ENCODE results near the gene EGR1.

Gene EGR1

GRCh38 chr5:138465261-138466124, at the start of gene EGR1:
TSS of gene EGR1 (plus strand) at chr5:138465479. CDS start at chr5:138465762, 283 bp downstream.
- H3K27me3 ChIP-seq (ENCODE audit: control insufficient read depth, insufficient read depth, low read length): peaks cover 23% of the 10 kb centered on the region
- H3K4me3 ChIP-seq (ENCODE audit: low read depth, low read length): peak within 1 kb of the TSS; percentile 70

GRCh38 chr5:138418444-138418843, 46.8 kb upstream of the EGR1 start:
- no peaks in the 10 kb centered on the region for H3K27me3 ChIP-seq (ENCODE audit: control insufficient read depth, insufficient read depth, low read length)
- no peaks in the 10 kb centered on the region for H3K4me1 ChIP-seq (ENCODE audit: control insufficient read depth, insufficient read depth, low read length)
- H3K4me3 ChIP-seq (ENCODE audit: low read depth, low read length): no peak overlapping the region
- H3K36me3 ChIP-seq (ENCODE audit: control insufficient read depth, insufficient read depth, low read length): peaks cover 83% of the 10 kb centered on the region
- no peaks in the 10 kb centered on the region for H3K9me3 ChIP-seq (ENCODE audit: control insufficient read depth, insufficient read depth, low read length)
- H3K9ac ChIP-seq (ENCODE audit: low read depth, low read length): no peak overlapping the region
- H3K27ac ChIP-seq (ENCODE audit: low read depth, low read length): no peak overlapping the region

More at GRCh38 chr5:138465261-138466124, at the start of gene EGR1:
- H3K36me3 ChIP-seq (ENCODE audit: control insufficient read depth, insufficient read depth, low read length): peaks cover 15% of the 10 kb centered on the region
- peak within 1 kb of the TSS; percentile 85 for H3K9ac ChIP-seq (ENCODE audit: low read depth, low read length)
- H3K9me3 ChIP-seq (ENCODE audit: control insufficient read depth, insufficient read depth, low read length): no peaks in the 10 kb centered on the region
- H3K27ac ChIP-seq (ENCODE audit: low read depth, low read length): peak within 1 kb of the TSS; percentile 94
- no peaks in the 10 kb centered on the region; the same call in 1 of the 2 replicates for H3K4me1 ChIP-seq (ENCODE audit: control insufficient read depth, insufficient read depth, low read length)

GRCh38 chr5:138425079-138425478, 40.2 kb upstream of the EGR1 start:
- H3K9me3 ChIP-seq (ENCODE audit: control insufficient read depth, insufficient read depth, low read length): no peaks in the 10 kb centered on the region
- no peaks in the 10 kb centered on the region for H3K27me3 ChIP-seq (ENCODE audit: control insufficient read depth, insufficient read depth, low read length)
- no peak overlapping the region for H3K27ac ChIP-seq (ENCODE audit: low read depth, low read length)
- no peak overlapping the region for H3K9ac ChIP-seq (ENCODE audit: low read depth, low read length)
- H3K4me3 ChIP-seq (ENCODE audit: low read depth, low read length): no peak overlapping the region
- peaks cover 91% of the 10 kb centered on the region for H3K36me3 ChIP-seq (ENCODE audit: control insufficient read depth, insufficient read depth, low read length)
- H3K4me1 ChIP-seq (ENCODE audit: control insufficient read depth, insufficient read depth, low read length): no peaks in the 10 kb centered on the region

- Histone ChIP-seq H3K27me3 (ENCODE audit: control insufficient read depth, insufficient read depth, low read length) (0 out of 2 replicates have a peak, but pooled peaks cover 3% of the 10 kb centered on the region), H3K9ac (ENCODE audit: low read depth, low read length) (no peak overlapping the region), H3K4me1 (ENCODE audit: control insufficient read depth, insufficient read depth, low read length) (peaks cover 18% of the 10 kb centered on the region), H3K36me3 (ENCODE audit: control insufficient read depth, insufficient read depth, low read length) (peaks cover 52% of the 10 kb centered on the region), H3K4me3 (ENCODE audit: low read depth, low read length) (no peak overlapping the region), H3K9me3 (ENCODE audit: control insufficient read depth, insufficient read depth, low read length) (no peaks in the 10 kb centered on the region), H3K27ac (ENCODE audit: low read depth, low read length) (no peak overlapping the region)
Observed at GRCh38 chr5:138435943-138436342, 29.3 kb upstream of the EGR1 start.

GRCh38 chr5:138438003-138438723, 27.1 kb upstream of the EGR1 start:
- H3K4me1 ChIP-seq (ENCODE audit: control insufficient read depth, insufficient read depth, low read length): peaks cover 18% of the 10 kb centered on the region
- H3K4me3 ChIP-seq (ENCODE audit: low read depth, low read length): peak overlapping the region; percentile 91
- no peaks in the 10 kb centered on the region for H3K9me3 ChIP-seq (ENCODE audit: control insufficient read depth, insufficient read depth, low read length)
- 0 out of 2 replicates have a peak, but pooled peaks cover 3% of the 10 kb centered on the region for H3K27me3 ChIP-seq (ENCODE audit: control insufficient read depth, insufficient read depth, low read length)
- H3K9ac ChIP-seq (ENCODE audit: low read depth, low read length): no peak overlapping the region
- H3K36me3 ChIP-seq (ENCODE audit: control insufficient read depth, insufficient read depth, low read length): peaks cover 34% of the 10 kb centered on the region
- peak overlapping the region; percentile 68 for H3K27ac ChIP-seq (ENCODE audit: low read depth, low read length)

GRCh38 chr5:138438724-138439476, 26.4 kb upstream of the EGR1 start, which contains the start of gene REEP2:
TSS of gene REEP2 (plus strand) at chr5:138439057. CDS start at chr5:138439209, 152 bp downstream.
- peak within 1 kb of the TSS; percentile 68 for H3K27ac ChIP-seq (ENCODE audit: low read depth, low read length)

GRCh38 chr5:138439477-138440158, 25.7 kb upstream of the EGR1 start:
- Histone ChIP-seq H3K27me3 (ENCODE audit: control insufficient read depth, insufficient read depth, low read length) (0 out of 2 replicates have a peak, but pooled peaks cover 3% of the 10 kb centered on the region), H3K36me3 (ENCODE audit: control insufficient read depth, insufficient read depth, low read length) (peaks cover 22% of the 10 kb centered on the region), H3K27ac (ENCODE audit: low read depth, low read length) (peak overlapping the region; percentile 50), H3K9ac (ENCODE audit: low read depth, low read length) (peak overlapping the region; percentile 45; the same call in 1 of the 2 replicates), H3K9me3 (ENCODE audit: control insufficient read depth, insufficient read depth, low read length) (no peaks in the 10 kb centered on the region), H3K4me3 (ENCODE audit: low read depth, low read length) (peak overlapping the region; percentile 91), H3K4me1 (ENCODE audit: control insufficient read depth, insufficient read depth, low read length) (peaks cover 18% of the 10 kb centered on the region)

More at GRCh38 chr5:138438724-138439476, 26.4 kb upstream of the EGR1 start, which contains the start of gene REEP2:
- no peaks in the 10 kb centered on the region for H3K9me3 ChIP-seq (ENCODE audit: control insufficient read depth, insufficient read depth, low read length)
- H3K4me3 ChIP-seq (ENCODE audit: low read depth, low read length): peak within 1 kb of the TSS; percentile 91
- 0 out of 2 replicates have a peak, but pooled peaks cover 3% of the 10 kb centered on the region for H3K27me3 ChIP-seq (ENCODE audit: control insufficient read depth, insufficient read depth, low read length)
- peak within 1 kb of the TSS; percentile 45; the same call in 1 of the 2 replicates for H3K9ac ChIP-seq (ENCODE audit: low read depth, low read length)
- H3K4me1 ChIP-seq (ENCODE audit: control insufficient read depth, insufficient read depth, low read length): peaks cover 18% of the 10 kb centered on the region
- peaks cover 26% of the 10 kb centered on the region for H3K36me3 ChIP-seq (ENCODE audit: control insufficient read depth, insufficient read depth, low read length)

- 0 out of 2 replicates have a peak, but pooled peaks cover 3% of the 10 kb centered on the region for H3K27me3 ChIP-seq (ENCODE audit: control insufficient read depth, insufficient read depth, low read length)
- H3K4me3 ChIP-seq (ENCODE audit: low read depth, low read length): peak overlapping the region; percentile 91
- no peak overlapping the region for H3K9ac ChIP-seq (ENCODE audit: low read depth, low read length)
- H3K36me3 ChIP-seq (ENCODE audit: control insufficient read depth, insufficient read depth, low read length): peaks cover 14% of the 10 kb centered on the region
- H3K4me1 ChIP-seq (ENCODE audit: control insufficient read depth, insufficient read depth, low read length): peaks cover 18% of the 10 kb centered on the region
- H3K27ac ChIP-seq (ENCODE audit: low read depth, low read length): no peak overlapping the region
- H3K9me3 ChIP-seq (ENCODE audit: control insufficient read depth, insufficient read depth, low read length): no peaks in the 10 kb centered on the region
Observed at GRCh38 chr5:138440159-138441073, 24.9 kb upstream of the EGR1 start.

GRCh38 chr5:138441221-138441620, 24.1 kb upstream of the EGR1 start:
- no peak overlapping the region for H3K9ac ChIP-seq (ENCODE audit: low read depth, low read length)
- H3K9me3 ChIP-seq (ENCODE audit: control insufficient read depth, insufficient read depth, low read length): no peaks in the 10 kb centered on the region
- no peak overlapping the region for H3K4me3 ChIP-seq (ENCODE audit: low read depth, low read length)
- H3K27me3 ChIP-seq (ENCODE audit: control insufficient read depth, insufficient read depth, low read length): 0 out of 2 replicates have a peak, but pooled peaks cover 3% of the 10 kb centered on the region
- H3K36me3 ChIP-seq (ENCODE audit: control insufficient read depth, insufficient read depth, low read length): peaks cover 6% of the 10 kb centered on the region
- H3K4me1 ChIP-seq (ENCODE audit: control insufficient read depth, insufficient read depth, low read length): peaks cover 18% of the 10 kb centered on the region
- no peak overlapping the region for H3K27ac ChIP-seq (ENCODE audit: low read depth, low read length)
